HG02970 (cell line): ENCODE results near the gene SORCS2.

Experiments used
- ATAC-seq: cut with Tn5 transposase; IDR thresholded peaks from one replicate; pipeline ENCODE4 v1.9.1; 2021; ENCODE audit warnings: mild to moderate bottlenecking, moderate library complexity, moderate number of reproducible peaks; ENCODE audit not compliant: unreplicated experiment, low FRiP score

Gene SORCS2

GRCh38 chr4:7298619-7299009, 106.3 kb downstream of the SORCS2 start:
- ATAC-seq: no peak

- no peak for ATAC-seq
Observed at GRCh38 chr4:7299010-7299907, 106.9 kb downstream of the SORCS2 start.

GRCh38 chr4:7299908-7300710, 107.8 kb downstream of the SORCS2 start:
- no peak for ATAC-seq

- no peak for ATAC-seq
Observed at GRCh38 chr4:7300711-7301095, 108.4 kb downstream of the SORCS2 start.

GRCh38 chr4:7301126-7301785, 108.9 kb downstream of the SORCS2 start:
- no peak for ATAC-seq

GRCh38 chr4:7301846-7302630, 109.7 kb downstream of the SORCS2 start:
- no peak for ATAC-seq

- no peak for ATAC-seq
Observed at GRCh38 chr4:7302781-7303404, 110.6 kb downstream of the SORCS2 start.

- ATAC-seq: no peak
Observed at GRCh38 chr4:7303561-7303960, 111.2 kb downstream of the SORCS2 start.

GRCh38 chr4:7304436-7304835, 112.1 kb downstream of the SORCS2 start:
- ATAC-seq: no peak

- no peak for ATAC-seq
Observed at GRCh38 chr4:7306021-7306965, 114.0 kb downstream of the SORCS2 start.

- no peak for ATAC-seq
Observed at GRCh38 chr4:7306986-7307385, 114.6 kb downstream of the SORCS2 start.

GRCh38 chr4:7307394-7308099, 115.2 kb downstream of the SORCS2 start:
- no peak for ATAC-seq

GRCh38 chr4:7309181-7309580, 116.8 kb downstream of the SORCS2 start:
- ATAC-seq: no peak

- no peak for ATAC-seq
Observed at GRCh38 chr4:7309636-7310390, 117.5 kb downstream of the SORCS2 start.

- ATAC-seq: no peak
Observed at GRCh38 chr4:7310451-7310850, 118.1 kb downstream of the SORCS2 start.

- no peak for ATAC-seq
Observed at GRCh38 chr4:7311205-7311604, 118.9 kb downstream of the SORCS2 start.

GRCh38 chr4:7312691-7313090, 120.4 kb downstream of the SORCS2 start:
- no peak for ATAC-seq
